PFSK-1 (cell line): Measurements from ENCODE around the gene GLI1.

Experiments used
- POLR2AphosphoS5 ChIP-seq: IDR thresholded peaks from 2 replicates; pipeline ENCODE4 v1.6.1; 2012; ENCODE audit warnings: low read depth, mild to moderate bottlenecking, control low read depth, low read length, moderate library complexity
- TAF1 ChIP-seq: IDR thresholded peaks from 2 replicates; pipeline ENCODE4 v1.6.1; 2012; ENCODE audit warnings: low read length, control low read depth, borderline replicate concordance; ENCODE audit not compliant: insufficient read depth
- TF ChIP-seq, protein P1 (sequence below), 2 experiments: IDR thresholded peaks; 2 replicates each; pipeline versions ENCODE4 v1.6.1 to v1.8.0; 2011 to 2012; ENCODE audit warnings: low read depth in 2 of 2, low read length in 2 of 2, control low read depth in 1 of 2, inconsistent platforms in 1 of 2, mild to moderate bottlenecking in 1 of 2, moderate library complexity in 1 of 2; ENCODE audit not compliant: insufficient read depth in 1 of 2

DNA sequence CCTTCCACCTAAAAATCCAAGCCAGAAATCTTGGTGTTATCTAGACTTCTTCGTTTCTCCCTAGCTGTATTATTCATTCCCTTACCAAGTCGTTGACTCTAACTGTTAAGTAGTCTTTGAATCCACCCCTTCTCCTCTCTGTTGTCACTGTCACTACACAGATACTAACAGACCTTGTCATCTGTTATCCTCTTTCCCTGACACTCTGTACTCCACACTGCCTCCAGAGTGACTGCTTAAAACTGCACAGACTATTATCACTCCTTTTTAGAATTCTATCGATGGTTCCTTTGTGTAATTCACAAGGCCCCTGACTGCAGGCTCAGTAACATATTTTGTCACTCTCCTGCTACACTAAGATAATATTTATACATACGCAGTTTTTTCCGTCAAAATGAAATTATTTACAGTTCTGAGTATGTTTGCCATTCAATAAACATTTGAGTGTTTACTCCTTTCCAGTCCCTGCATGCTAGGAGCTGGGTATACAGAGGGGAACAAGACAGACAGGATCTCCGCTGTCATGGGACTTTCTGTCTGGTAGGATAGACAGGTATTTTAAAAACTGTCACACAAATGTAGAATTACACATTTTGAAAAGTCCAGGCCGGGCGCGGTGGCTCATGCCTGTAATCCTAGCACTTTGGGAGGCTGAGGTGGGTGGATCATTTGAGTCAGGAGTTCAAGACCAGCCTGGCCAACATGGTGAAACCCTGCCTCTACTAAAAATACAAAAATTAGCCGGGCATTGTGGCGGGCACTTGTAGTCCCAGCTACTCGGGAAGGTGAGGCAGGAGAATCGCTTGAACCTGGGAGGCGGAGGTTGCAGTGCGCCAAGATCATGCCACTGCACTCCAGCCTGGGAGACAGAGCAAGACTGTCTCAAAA is 32.1 kb downstream of the GLI1 start:
- TF ChIP-seq, protein P1, sequence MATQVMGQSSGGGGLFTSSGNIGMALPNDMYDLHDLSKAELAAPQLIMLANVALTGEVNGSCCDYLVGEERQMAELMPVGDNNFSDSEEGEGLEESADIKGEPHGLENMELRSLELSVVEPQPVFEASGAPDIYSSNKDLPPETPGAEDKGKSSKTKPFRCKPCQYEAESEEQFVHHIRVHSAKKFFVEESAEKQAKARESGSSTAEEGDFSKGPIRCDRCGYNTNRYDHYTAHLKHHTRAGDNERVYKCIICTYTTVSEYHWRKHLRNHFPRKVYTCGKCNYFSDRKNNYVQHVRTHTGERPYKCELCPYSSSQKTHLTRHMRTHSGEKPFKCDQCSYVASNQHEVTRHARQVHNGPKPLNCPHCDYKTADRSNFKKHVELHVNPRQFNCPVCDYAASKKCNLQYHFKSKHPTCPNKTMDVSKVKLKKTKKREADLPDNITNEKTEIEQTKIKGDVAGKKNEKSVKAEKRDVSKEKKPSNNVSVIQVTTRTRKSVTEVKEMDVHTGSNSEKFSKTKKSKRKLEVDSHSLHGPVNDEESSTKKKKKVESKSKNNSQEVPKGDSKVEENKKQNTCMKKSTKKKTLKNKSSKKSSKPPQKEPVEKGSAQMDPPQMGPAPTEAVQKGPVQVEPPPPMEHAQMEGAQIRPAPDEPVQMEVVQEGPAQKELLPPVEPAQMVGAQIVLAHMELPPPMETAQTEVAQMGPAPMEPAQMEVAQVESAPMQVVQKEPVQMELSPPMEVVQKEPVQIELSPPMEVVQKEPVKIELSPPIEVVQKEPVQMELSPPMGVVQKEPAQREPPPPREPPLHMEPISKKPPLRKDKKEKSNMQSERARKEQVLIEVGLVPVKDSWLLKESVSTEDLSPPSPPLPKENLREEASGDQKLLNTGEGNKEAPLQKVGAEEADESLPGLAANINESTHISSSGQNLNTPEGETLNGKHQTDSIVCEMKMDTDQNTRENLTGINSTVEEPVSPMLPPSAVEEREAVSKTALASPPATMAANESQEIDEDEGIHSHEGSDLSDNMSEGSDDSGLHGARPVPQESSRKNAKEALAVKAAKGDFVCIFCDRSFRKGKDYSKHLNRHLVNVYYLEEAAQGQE (IDR thresholded peaks at IDR 0.05; ENCODE audit: insufficient read depth in 1 of 2, low read depth in 2 of 2, low read length in 2 of 2), result no peak
- TF ChIP-seq TAF1 (no peak), POLR2AphosphoS5 (no peak)
